NCI-H526 (cell line): ENCODE data around the gene KCNIP4.
"Not testable (repeated sequence)": the region's sequence is repeated elsewhere in the genome, so short reads cannot be mapped to it uniquely, and the experiment has no call there.

Experiments
- DNase-seq, 2 experiments: peaks; one replicate each; lab custom pipeline; 2025; lab: John Stamatoyannopoulos, UW

KCNIP4 gene

GRCh38 chr4:21366312-21366711 lies 582.3 kb downstream of the KCNIP4 start:
- DNase-seq, result no peak

GRCh38 chr4:21363701-21364100 lies 584.9 kb downstream of the KCNIP4 start:
- no peak for DNase-seq

GRCh38 chr4:21352354-21352753 lies 596.2 kb downstream of the KCNIP4 start:
- not testable (repeated sequence) for DNase-seq

- DNase-seq, result no peak
Observed at GRCh38 chr4:21347142-21347541, 601.4 kb downstream of the KCNIP4 start.

GRCh38 chr4:21327976-21328700 lies 620.4 kb downstream of the KCNIP4 start:
- DNase-seq, result no peak

GRCh38 chr4:21320034-21320433 lies 628.5 kb downstream of the KCNIP4 start:
- DNase-seq, result no peak

GRCh38 chr4:21307709-21308108 lies 640.9 kb downstream of the KCNIP4 start:
- no peak for DNase-seq

- DNase-seq, result no peak
Observed at GRCh38 chr4:21304540-21304887, 644.1 kb downstream of the KCNIP4 start.

- DNase-seq, result no peak
Observed at GRCh38 chr4:21290562-21290961, 658.0 kb downstream of the KCNIP4 start.

- no peak for DNase-seq
Observed at GRCh38 chr4:21276046-21276445, 672.5 kb downstream of the KCNIP4 start.

- DNase-seq, result no peak
Observed at GRCh38 chr4:21271439-21272052, 677.0 kb downstream of the KCNIP4 start.

GRCh38 chr4:21248331-21248730 lies 700.2 kb downstream of the KCNIP4 start:
- no peak for DNase-seq

- DNase-seq, result no peak
Observed at GRCh38 chr4:21242163-21242562, 706.4 kb downstream of the KCNIP4 start.

- DNase-seq, result no peak
Observed at GRCh38 chr4:21226637-21227538, 721.7 kb downstream of the KCNIP4 start.

GRCh38 chr4:21211846-21212245 lies 736.7 kb downstream of the KCNIP4 start:
- no peak for DNase-seq

GRCh38 chr4:21209860-21210259 lies 738.7 kb downstream of the KCNIP4 start:
- DNase-seq, result no peak

GRCh38 chr4:21205821-21206531 lies 742.6 kb downstream of the KCNIP4 start:
- no peak for DNase-seq

- DNase-seq, result no peak
Observed at GRCh38 chr4:21203416-21203815, 745.2 kb downstream of the KCNIP4 start.

- DNase-seq, result no peak
Observed at GRCh38 chr4:21202959-21203358, 745.6 kb downstream of the KCNIP4 start.

GRCh38 chr4:21198683-21199082 lies 749.9 kb downstream of the KCNIP4 start:
- no peak for DNase-seq

- no peak for DNase-seq
Observed at GRCh38 chr4:21195682-21196081, 752.9 kb downstream of the KCNIP4 start.

- no peak for DNase-seq
Observed at GRCh38 chr4:21192367-21192766, 756.2 kb downstream of the KCNIP4 start.
